Liver (tissue), 3 donors: ENCODE measurements around the gene LOXL3.

Source experiments
- ATF3 ChIP-seq: IDR thresholded peaks from 2 replicates; pipeline ENCODE4 v1.6.1; 2016; ENCODE audit warnings: antibody characterized with exemption
- CTCF ChIP-seq: fragments of 150-350 bp; IDR thresholded peaks from 2 replicates; pipeline ENCODE4 v1.5.1; 2017; ENCODE audit warnings: improper control_type of control experiment, low read depth, low read length; ENCODE audit not compliant: missing input control
- EGR1 ChIP-seq, 2 donors: IDR thresholded peaks; 2 replicates each; pipeline ENCODE4 v1.6.1; 2016 to 2018; ENCODE audit warnings: antibody characterized with exemption in 2 of 2, low read depth in 2 of 2
- FOXA1 ChIP-seq: IDR thresholded peaks from 2 replicates; pipeline ENCODE4 v1.6.1; 2016; ENCODE audit warnings: antibody characterized with exemption
- GABPA ChIP-seq, 2 donors: IDR thresholded peaks in 1 of 2; conservative IDR thresholded peaks in 1 of 2; 2 replicates each; pipeline ENCODE4 v1.6.1; 2016; ENCODE audit warnings: antibody characterized with exemption in 2 of 2, mild to moderate bottlenecking in 1 of 2, moderate library complexity in 1 of 2
- JUND ChIP-seq, 2 donors: IDR thresholded peaks; 2 replicates each; pipeline ENCODE4 v1.6.1; 2016; ENCODE audit warnings: antibody characterized with exemption in 2 of 2
- MAX ChIP-seq: IDR thresholded peaks from 2 replicates; pipeline ENCODE4 v1.6.1; 2016; ENCODE audit warnings: antibody characterized with exemption
- RAD21 ChIP-seq, 2 donors: IDR thresholded peaks; 2 replicates each; pipeline ENCODE4 v1.6.1; 2016; ENCODE audit warnings: antibody characterized with exemption in 2 of 2, mild to moderate bottlenecking in 2 of 2
- REST ChIP-seq: IDR thresholded peaks from 2 replicates; pipeline ENCODE4 v1.6.1; 2016; ENCODE audit warnings: antibody characterized with exemption, mild to moderate bottlenecking
- SP1 ChIP-seq: IDR thresholded peaks from 2 replicates; pipeline ENCODE4 v1.6.1; 2018; ENCODE audit warnings: antibody characterized with exemption, mild to moderate bottlenecking
- TAF1 ChIP-seq: conservative IDR thresholded peaks from 2 replicates; pipeline ENCODE4 v1.6.1; 2016; ENCODE audit warnings: antibody characterized with exemption, mild to moderate bottlenecking
- YY1 ChIP-seq: IDR thresholded peaks from 2 replicates; pipeline ENCODE4 v1.6.1; 2016; ENCODE audit warnings: antibody characterized with exemption, mild to moderate bottlenecking
- ZBTB33 ChIP-seq: IDR thresholded peaks from 2 replicates; pipeline ENCODE4 v1.6.1; 2016; ENCODE audit warnings: antibody characterized with exemption
- donor health status: healthy.
- donor health status: healthy.

GRCh38 chr2:74567881-74568280, 14.1 kb upstream of the LOXL3 start:
- no peak for TF ChIP-seq TAF1
- TF ChIP-seq CTCF = no peak
- no peak for TF ChIP-seq MAX
- TF ChIP-seq RAD21 (IDR thresholded peaks at IDR 0.05) = no peak
- TF ChIP-seq FOXA1 = no peak
- TF ChIP-seq YY1 = no peak
- TF ChIP-seq REST = no peak
- TF ChIP-seq GABPA (IDR thresholded peaks at IDR 0.05 in 1 of 2, conservative IDR thresholded peaks at IDR 0.05 in 1 of 2) = no peak
- no peak for TF ChIP-seq EGR1 (IDR thresholded peaks at IDR 0.05; ENCODE audit: low read depth in 2 of 2)
- no peak for TF ChIP-seq JUND (IDR thresholded peaks at IDR 0.05)
- TF ChIP-seq ATF3 = no peak
- TF ChIP-seq SP1 = no peak
- no peak for TF ChIP-seq ZBTB33
